Measurements from ENCODE around the gene RAP1A.

RAP1A gene

DNA sequence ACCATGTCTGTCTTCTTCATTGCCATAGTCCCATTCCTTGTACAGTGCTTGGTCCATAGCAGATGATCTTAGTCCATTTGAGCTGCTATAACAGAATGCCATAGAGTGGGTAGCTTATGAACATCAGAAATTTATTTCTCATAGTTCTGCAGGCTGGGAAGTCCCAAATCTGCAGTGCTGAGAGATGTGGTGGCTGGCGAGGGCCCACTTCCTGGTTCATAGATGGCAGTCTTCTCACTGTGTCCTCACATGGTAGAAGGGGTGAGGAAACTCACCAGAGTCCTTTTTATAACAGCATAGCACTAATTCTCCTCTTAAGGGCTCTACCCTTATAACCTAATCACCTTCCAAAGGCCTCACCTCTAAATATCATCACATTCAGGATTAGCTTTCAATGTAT lies 23.1 kb upstream of the RAP1A start:
- H3K27me3 ChIP-seq (ENCODE audit: control insufficient read depth, low read length): no peaks in the 10 kb centered on the region
- H3K4me3 ChIP-seq (ENCODE audit: low read length): no peak overlapping the region
- H3F3A ChIP-seq (ENCODE audit: control insufficient read depth, insufficient read depth): peaks cover 16% of the 10 kb centered on the region
- peaks cover 94% of the 10 kb centered on the region for H3K4me1 ChIP-seq (ENCODE audit: control insufficient read depth, low read length)
- H3K36me3 ChIP-seq (ENCODE audit: control insufficient read depth, low read length): no peaks in the 10 kb centered on the region
- H3K9me2 ChIP-seq (replicated peaks; ENCODE audit: control insufficient read depth, low read length): no peaks in the 10 kb centered on the region
- no peak overlapping the region for H3K27ac ChIP-seq (ENCODE audit: low read depth, low read length)
- H3K9me3 ChIP-seq (ENCODE audit: control insufficient read depth, insufficient read depth, low read length): no peaks in the 10 kb centered on the region
- no peaks in the 10 kb centered on the region for H3K79me2 ChIP-seq (ENCODE audit: control insufficient read depth, low read length)
- no peaks in the 10 kb centered on the region for H4K20me1 ChIP-seq (ENCODE audit: control insufficient read depth, insufficient read depth, low read depth, low read length)
- peak overlapping the region; percentile 1; the same call in 1 of the 2 replicates for H3K4me2 ChIP-seq (ENCODE audit: low read length)
- TF ChIP-seq, protein P1, sequence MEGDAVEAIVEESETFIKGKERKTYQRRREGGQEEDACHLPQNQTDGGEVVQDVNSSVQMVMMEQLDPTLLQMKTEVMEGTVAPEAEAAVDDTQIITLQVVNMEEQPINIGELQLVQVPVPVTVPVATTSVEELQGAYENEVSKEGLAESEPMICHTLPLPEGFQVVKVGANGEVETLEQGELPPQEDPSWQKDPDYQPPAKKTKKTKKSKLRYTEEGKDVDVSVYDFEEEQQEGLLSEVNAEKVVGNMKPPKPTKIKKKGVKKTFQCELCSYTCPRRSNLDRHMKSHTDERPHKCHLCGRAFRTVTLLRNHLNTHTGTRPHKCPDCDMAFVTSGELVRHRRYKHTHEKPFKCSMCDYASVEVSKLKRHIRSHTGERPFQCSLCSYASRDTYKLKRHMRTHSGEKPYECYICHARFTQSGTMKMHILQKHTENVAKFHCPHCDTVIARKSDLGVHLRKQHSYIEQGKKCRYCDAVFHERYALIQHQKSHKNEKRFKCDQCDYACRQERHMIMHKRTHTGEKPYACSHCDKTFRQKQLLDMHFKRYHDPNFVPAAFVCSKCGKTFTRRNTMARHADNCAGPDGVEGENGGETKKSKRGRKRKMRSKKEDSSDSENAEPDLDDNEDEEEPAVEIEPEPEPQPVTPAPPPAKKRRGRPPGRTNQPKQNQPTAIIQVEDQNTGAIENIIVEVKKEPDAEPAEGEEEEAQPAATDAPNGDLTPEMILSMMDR (IDR thresholded peaks at IDR 0.05; ENCODE audit: low read depth, low read length, poor library complexity, severe bottlenecking): no peak
- no peak for TF ChIP-seq EZH2phosphoT487 (IDR thresholded peaks at IDR 0.05; ENCODE audit: borderline replicate concordance, low read length)

DNA sequence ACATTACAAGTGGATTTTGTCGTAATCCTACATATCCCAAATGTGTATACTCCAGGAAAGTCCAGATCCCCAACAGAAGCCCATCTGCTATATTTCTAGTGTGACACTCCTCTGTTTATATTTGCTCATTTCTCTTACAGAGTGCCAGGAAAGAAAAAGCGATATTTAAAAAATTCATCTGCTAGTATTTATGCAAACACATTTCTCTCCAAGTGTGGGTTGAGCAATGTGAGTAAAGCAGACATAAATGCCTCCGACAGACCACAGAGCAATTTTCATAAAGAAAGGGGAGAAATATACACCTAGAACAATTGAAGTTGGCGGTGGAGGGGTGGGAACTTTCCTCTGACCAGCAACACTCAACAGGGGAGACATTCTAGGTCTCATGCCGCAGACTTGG lies 22.2 kb upstream of the RAP1A start:
- Histone ChIP-seq H3K36me3 (ENCODE audit: control insufficient read depth, low read length) (no peaks in the 10 kb centered on the region), H4K20me1 (ENCODE audit: control insufficient read depth, insufficient read depth, low read depth, low read length) (no peaks in the 10 kb centered on the region), H3K79me2 (ENCODE audit: control insufficient read depth, low read length) (no peaks in the 10 kb centered on the region), H3K27ac (ENCODE audit: low read depth, low read length) (no peak overlapping the region), H3K9me3 (ENCODE audit: control insufficient read depth, insufficient read depth, low read length) (no peaks in the 10 kb centered on the region), H3K4me2 (ENCODE audit: low read length) (peak overlapping the region; percentile 1), H3K27me3 (ENCODE audit: control insufficient read depth, low read length) (no peaks in the 10 kb centered on the region), H3K4me3 (ENCODE audit: low read length) (no peak overlapping the region), H3K4me1 (ENCODE audit: control insufficient read depth, low read length) (peaks cover 96% of the 10 kb centered on the region), H3F3A (ENCODE audit: control insufficient read depth, insufficient read depth) (peaks cover 7% of the 10 kb centered on the region; the same call in 1 of the 2 replicates), H3K9me2 (replicated peaks; ENCODE audit: control insufficient read depth, low read length) (no peaks in the 10 kb centered on the region)
- TF ChIP-seq, protein P1 (IDR thresholded peaks at IDR 0.05; ENCODE audit: low read depth, low read length, poor library complexity, severe bottlenecking): no peak
- no peak for TF ChIP-seq EZH2phosphoT487 (IDR thresholded peaks at IDR 0.05; ENCODE audit: borderline replicate concordance, low read length)

DNA sequence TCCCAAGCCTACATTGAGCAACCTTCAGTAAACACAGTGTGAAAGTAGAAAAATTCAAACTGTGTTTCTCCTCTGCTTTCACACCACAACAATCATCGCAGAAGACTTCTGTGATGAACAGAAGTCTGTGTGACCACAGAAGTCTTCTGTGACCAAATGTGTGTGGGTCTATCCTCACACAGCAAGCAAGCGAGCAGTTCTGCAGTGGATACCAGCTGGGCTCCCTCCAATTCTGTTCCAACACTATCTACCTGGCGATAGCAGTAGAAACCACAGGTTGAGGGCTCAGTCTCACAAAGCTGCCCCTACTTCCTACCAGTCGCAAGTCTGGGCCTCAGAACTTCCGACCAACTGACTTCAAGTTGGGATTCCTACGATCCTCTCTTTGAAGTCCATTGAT lies 21.0 kb upstream of the RAP1A start:
- H3K4me2 ChIP-seq (ENCODE audit: low read length): peak overlapping the region; percentile 3; the same call in 1 of the 2 replicates
- H3K27me3 ChIP-seq (ENCODE audit: control insufficient read depth, low read length): no peaks in the 10 kb centered on the region
- no peaks in the 10 kb centered on the region for H3K9me3 ChIP-seq (ENCODE audit: control insufficient read depth, insufficient read depth, low read length)

More for the DNA sequence above, 21.0 kb upstream of the RAP1A start:
- no peaks in the 10 kb centered on the region for H4K20me1 ChIP-seq (ENCODE audit: control insufficient read depth, insufficient read depth, low read depth, low read length)
- no peaks in the 10 kb centered on the region for H3K9me2 ChIP-seq (replicated peaks; ENCODE audit: control insufficient read depth, low read length)
- no peak overlapping the region for H3K27ac ChIP-seq (ENCODE audit: low read depth, low read length)
- no peaks in the 10 kb centered on the region for H3K36me3 ChIP-seq (ENCODE audit: control insufficient read depth, low read length)
- H3K4me3 ChIP-seq (ENCODE audit: low read length): no peak overlapping the region
- TF ChIP-seq, protein P1 (IDR thresholded peaks at IDR 0.05; ENCODE audit: low read depth, low read length, poor library complexity, severe bottlenecking): no peak
- no peak for TF ChIP-seq EZH2phosphoT487 (IDR thresholded peaks at IDR 0.05; ENCODE audit: borderline replicate concordance, low read length)
- H3F3A ChIP-seq (ENCODE audit: control insufficient read depth, insufficient read depth): no peaks in the 10 kb centered on the region
- no peaks in the 10 kb centered on the region for H3K79me2 ChIP-seq (ENCODE audit: control insufficient read depth, low read length)
- H3K4me1 ChIP-seq (ENCODE audit: control insufficient read depth, low read length): peaks cover 96% of the 10 kb centered on the region

Measured in DOHH2 (cell line).